H1 (cell line): ENCODE data around the gene MARCHF9. TPM values are rescaled to one million over a fixed set of nuclear protein-coding genes. Genes with fewer than 3 reads are reported as not detected.

Experiments
- HDAC6 ChIP-seq: IDR thresholded peaks from one replicate; pipeline ENCODE4 v1.7.1; 2012; ENCODE audit warnings: low read depth, mild to moderate bottlenecking, inconsistent platforms, low read length, moderate library complexity
- polyA plus RNA-seq, 7 experiments: library from polyadenylated mRNA; depleted of rRNA in 3 of 7; stranded (reverse) in 5 of 7; unstranded in 2 of 7; fragments of >200 nt in 5 of 7; fragments of 200-250 nt in 2 of 7; gene quantifications; 1 replicate in 5 of 7; 2 replicates in 1 of 7; 4 replicates in 1 of 7; pipeline versions ENCODE4 v1.2.1 to v1.2.3, GENCODE V29; 2011 to 2013; ENCODE audit warnings: missing spikeins in 2 of 7, mixed read lengths in 2 of 7
- total RNA-seq: library from RNA; stranded (reverse); fragmentation: NEBNext Ultra II Directional; extraction: Animal tissue kit (Norgen Biotek cat#: 25700); gene quantifications from 2 replicates; pipeline ENCODE4 v1.2.1, GENCODE V29; 2021
- TF ChIP-seq, protein P1 (sequence below): fragments of 300-600 bp; sonication (generic); IDR thresholded peaks from 2 replicates; pipeline ENCODE4 v1.7.1; 2012; ENCODE audit warnings: low read length, moderate library complexity, mild to moderate bottlenecking, inconsistent platforms; ENCODE audit not compliant: insufficient replicate concordance

The MARCHF9 gene
- total and polyA plus RNA-seq, 2 of the 8 experiments (the other 6 are each of a cell fraction or from before 2014, with no cell fraction given) = 6.4 to 7.8 TPM

DNA sequence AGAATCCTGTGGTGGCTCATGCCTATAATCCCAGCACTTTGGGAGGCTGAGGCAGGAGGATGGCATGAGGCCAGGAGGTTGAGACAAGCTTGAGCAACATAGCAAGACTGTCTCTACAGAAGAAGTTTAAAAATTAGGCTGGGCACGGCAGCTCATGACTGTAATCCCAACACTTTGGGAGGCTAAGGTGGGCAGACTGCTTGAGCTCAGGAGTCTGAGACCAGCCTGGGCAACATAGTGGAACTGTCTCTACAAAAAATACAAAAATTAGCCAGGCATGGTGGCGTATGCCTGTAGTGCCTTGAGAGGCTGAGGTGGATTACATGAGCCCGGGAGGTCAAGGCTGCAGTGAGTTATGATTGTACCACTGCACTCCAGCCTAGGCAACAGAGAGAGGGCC lies 13.0 kb downstream of the MARCHF9 start (continued):
- TF ChIP-seq, protein P1, sequence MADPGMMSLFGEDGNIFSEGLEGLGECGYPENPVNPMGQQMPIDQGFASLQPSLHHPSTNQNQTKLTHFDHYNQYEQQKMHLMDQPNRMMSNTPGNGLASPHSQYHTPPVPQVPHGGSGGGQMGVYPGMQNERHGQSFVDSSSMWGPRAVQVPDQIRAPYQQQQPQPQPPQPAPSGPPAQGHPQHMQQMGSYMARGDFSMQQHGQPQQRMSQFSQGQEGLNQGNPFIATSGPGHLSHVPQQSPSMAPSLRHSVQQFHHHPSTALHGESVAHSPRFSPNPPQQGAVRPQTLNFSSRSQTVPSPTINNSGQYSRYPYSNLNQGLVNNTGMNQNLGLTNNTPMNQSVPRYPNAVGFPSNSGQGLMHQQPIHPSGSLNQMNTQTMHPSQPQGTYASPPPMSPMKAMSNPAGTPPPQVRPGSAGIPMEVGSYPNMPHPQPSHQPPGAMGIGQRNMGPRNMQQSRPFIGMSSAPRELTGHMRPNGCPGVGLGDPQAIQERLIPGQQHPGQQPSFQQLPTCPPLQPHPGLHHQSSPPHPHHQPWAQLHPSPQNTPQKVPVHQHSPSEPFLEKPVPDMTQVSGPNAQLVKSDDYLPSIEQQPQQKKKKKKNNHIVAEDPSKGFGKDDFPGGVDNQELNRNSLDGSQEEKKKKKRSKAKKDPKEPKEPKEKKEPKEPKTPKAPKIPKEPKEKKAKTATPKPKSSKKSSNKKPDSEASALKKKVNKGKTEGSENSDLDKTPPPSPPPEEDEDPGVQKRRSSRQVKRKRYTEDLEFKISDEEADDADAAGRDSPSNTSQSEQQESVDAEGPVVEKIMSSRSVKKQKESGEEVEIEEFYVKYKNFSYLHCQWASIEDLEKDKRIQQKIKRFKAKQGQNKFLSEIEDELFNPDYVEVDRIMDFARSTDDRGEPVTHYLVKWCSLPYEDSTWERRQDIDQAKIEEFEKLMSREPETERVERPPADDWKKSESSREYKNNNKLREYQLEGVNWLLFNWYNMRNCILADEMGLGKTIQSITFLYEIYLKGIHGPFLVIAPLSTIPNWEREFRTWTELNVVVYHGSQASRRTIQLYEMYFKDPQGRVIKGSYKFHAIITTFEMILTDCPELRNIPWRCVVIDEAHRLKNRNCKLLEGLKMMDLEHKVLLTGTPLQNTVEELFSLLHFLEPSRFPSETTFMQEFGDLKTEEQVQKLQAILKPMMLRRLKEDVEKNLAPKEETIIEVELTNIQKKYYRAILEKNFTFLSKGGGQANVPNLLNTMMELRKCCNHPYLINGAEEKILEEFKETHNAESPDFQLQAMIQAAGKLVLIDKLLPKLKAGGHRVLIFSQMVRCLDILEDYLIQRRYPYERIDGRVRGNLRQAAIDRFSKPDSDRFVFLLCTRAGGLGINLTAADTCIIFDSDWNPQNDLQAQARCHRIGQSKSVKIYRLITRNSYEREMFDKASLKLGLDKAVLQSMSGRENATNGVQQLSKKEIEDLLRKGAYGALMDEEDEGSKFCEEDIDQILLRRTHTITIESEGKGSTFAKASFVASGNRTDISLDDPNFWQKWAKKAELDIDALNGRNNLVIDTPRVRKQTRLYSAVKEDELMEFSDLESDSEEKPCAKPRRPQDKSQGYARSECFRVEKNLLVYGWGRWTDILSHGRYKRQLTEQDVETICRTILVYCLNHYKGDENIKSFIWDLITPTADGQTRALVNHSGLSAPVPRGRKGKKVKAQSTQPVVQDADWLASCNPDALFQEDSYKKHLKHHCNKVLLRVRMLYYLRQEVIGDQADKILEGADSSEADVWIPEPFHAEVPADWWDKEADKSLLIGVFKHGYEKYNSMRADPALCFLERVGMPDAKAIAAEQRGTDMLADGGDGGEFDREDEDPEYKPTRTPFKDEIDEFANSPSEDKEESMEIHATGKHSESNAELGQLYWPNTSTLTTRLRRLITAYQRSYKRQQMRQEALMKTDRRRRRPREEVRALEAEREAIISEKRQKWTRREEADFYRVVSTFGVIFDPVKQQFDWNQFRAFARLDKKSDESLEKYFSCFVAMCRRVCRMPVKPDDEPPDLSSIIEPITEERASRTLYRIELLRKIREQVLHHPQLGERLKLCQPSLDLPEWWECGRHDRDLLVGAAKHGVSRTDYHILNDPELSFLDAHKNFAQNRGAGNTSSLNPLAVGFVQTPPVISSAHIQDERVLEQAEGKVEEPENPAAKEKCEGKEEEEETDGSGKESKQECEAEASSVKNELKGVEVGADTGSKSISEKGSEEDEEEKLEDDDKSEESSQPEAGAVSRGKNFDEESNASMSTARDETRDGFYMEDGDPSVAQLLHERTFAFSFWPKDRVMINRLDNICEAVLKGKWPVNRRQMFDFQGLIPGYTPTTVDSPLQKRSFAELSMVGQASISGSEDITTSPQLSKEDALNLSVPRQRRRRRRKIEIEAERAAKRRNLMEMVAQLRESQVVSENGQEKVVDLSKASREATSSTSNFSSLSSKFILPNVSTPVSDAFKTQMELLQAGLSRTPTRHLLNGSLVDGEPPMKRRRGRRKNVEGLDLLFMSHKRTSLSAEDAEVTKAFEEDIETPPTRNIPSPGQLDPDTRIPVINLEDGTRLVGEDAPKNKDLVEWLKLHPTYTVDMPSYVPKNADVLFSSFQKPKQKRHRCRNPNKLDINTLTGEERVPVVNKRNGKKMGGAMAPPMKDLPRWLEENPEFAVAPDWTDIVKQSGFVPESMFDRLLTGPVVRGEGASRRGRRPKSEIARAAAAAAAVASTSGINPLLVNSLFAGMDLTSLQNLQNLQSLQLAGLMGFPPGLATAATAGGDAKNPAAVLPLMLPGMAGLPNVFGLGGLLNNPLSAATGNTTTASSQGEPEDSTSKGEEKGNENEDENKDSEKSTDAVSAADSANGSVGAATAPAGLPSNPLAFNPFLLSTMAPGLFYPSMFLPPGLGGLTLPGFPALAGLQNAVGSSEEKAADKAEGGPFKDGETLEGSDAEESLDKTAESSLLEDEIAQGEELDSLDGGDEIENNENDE = no peak
- TF ChIP-seq HDAC6 = no peak
